ENCODE results near the gene OR56A1.

The OR56A1 gene

DNA sequence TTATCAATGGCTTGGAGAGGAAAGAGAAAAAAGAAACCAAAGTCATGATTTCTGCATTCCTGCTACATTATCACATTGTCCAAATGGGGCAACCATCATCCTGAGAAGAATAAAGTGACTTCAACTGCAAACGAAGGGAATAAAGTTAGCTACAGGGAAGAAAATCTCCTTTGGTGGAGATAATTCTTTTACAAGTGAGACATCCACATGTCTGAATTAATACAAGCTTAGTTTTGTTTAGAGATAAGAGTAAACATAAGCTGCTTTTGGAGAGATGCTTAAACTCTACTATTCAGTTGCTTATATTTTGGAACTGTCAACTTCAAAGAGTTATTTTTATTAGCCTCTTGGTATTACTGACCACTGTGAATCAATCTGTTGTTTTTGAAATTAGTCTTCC lies 43.7 kb downstream of the OR56A1 start, which contains the start of gene OR52L1:
OR52L1 (minus strand) TSS at position 101 of the 400 bp plus-strand sequence; CDS start at position 46, 55 bp downstream.
- no peak for DNase-seq

DNA sequence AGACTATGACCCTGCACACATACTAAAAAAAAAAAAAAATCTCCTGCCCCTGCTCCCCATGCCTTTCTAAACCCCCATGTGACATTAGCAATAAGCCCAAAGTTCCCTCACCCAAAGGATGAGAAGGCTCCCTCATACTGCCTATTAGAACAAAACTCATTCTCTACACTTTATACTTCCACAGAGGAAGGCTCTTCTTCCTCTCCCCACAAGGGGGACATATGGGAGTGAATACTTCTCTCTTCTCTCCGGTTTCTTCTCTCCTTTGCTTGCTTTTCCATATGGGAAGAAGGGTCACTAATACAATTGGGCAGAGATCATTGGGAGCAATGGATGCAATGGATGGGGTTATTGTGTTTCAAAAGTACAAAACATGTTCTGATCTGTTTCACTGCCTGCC lies 47.1 kb downstream of the OR56A1 start:
- DNase-seq, result no peak

DNA sequence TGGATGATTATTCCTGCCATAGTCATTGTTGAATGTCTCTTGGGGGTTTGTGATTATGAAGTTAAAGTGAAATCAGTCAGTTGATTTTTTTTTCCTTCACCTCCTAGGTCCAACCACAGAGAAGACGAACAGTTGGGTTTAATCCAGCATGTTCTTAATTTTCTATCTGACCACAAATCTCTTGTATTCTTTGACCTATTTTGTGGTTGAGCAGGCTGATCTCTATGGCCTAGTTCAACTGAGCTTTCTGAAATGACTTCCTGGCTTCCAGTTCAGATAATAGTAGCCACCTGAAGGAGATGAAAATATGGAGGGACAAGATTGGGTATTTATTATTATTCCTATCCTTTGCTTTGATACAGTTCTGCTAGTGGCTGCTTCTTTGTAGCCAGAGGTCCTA lies 57.0 kb downstream of the OR56A1 start:
- DNase-seq, result no peak
